SK-N-SH (cell line): ENCODE data around the gene C12orf57. TPM values are rescaled to one million over a fixed set of nuclear protein-coding genes. Genes with fewer than 3 reads are reported as not detected.

Experiments
- CTCF ChIA-PET: fragments of 300-600, 350-600 bp; formaldehyde crosslinking; extraction: SDS; loops from one replicate; lab custom pipeline; 2021; lab: Yijun Ruan, JAX
- POLR2A ChIA-PET: fragments of 350-600 bp; sonication (Branson Sonifier 250); formaldehyde crosslinking; extraction: SDS; loops from one replicate; lab custom pipeline; 2020; ENCODE audit warnings: antibody characterized with exemption, inconsistent platforms; lab: Yijun Ruan, JAX
- DNase-seq: peaks from one replicate; pipeline ENCODE4 v3.0.0; 2012
- H2AFZ ChIP-seq: fragments of 200-600 bp; sonication (generic); 2 replicates; pipeline ENCODE4 v1.8.1; 2016; ENCODE audit warnings: antibody characterized with exemption, mild to moderate bottlenecking, low read depth
- H3F3A ChIP-seq: fragments of 200-600 bp; sonication (generic); replicated peaks from 2 replicates; pipeline ENCODE3; 2016; ENCODE audit warnings: antibody characterized with exemption, mild to moderate bottlenecking; ENCODE audit not compliant: insufficient read depth
- H3K27ac ChIP-seq, 2 experiments: fragments of 200-500 bp in 1 of 2; fragments of 200-600 bp in 1 of 2; sonication (Bioruptor generic) in 1 of 2; sonication (generic), shearing (Covaris generic) in 1 of 2; 2 replicates each; pipeline versions ENCODE4 v1.5.1 to v1.6.1; 2014 to 2016; ENCODE audit warnings: low read depth in 2 of 2, inconsistent platforms in 1 of 2, low read length in 1 of 2, mild to moderate bottlenecking in 1 of 2, mixed read lengths in 1 of 2
- H3K27me3 ChIP-seq: fragments of 200-600 bp; sonication (generic), shearing (Covaris generic); 2 replicates; pipeline ENCODE4 v1.6.1; 2016; ENCODE audit warnings: mixed run types; ENCODE audit not compliant: insufficient read depth
- H3K36me3 ChIP-seq, 2 experiments: fragments of 200-500 bp in 1 of 2; fragments of 200-600 bp in 1 of 2; sonication (Bioruptor generic) in 1 of 2; sonication (generic) in 1 of 2; replicated peaks in 1 of 2; 2 replicates each; pipeline versions ENCODE3 to v1.5.1; 2014 to 2016; ENCODE audit warnings: low read length in 1 of 2, mild to moderate bottlenecking in 1 of 2; ENCODE audit not compliant: insufficient read depth in 2 of 2, control insufficient read depth in 1 of 2
- H3K4me1 ChIP-seq, 2 experiments: fragments of 200-500 bp in 1 of 2; fragments of 200-600 bp in 1 of 2; sonication (Bioruptor generic) in 1 of 2; sonication (generic), shearing (Covaris generic) in 1 of 2; 2 replicates each; pipeline versions ENCODE4 v1.5.1 to v1.6.1; 2014 to 2016; ENCODE audit warnings: low read depth in 1 of 2, low read length in 1 of 2, mixed run types in 1 of 2; ENCODE audit not compliant: insufficient read depth in 2 of 2, control insufficient read depth in 1 of 2
- H3K4me2 ChIP-seq: fragments of 200-600 bp; sonication (generic), shearing (Covaris generic); 2 replicates; pipeline ENCODE4 v1.6.1; 2017; ENCODE audit warnings: mixed run types
- H3K4me3 ChIP-seq, 2 experiments: fragments of 200-500 bp in 1 of 2; fragments of 200-600 bp in 1 of 2; sonication (Bioruptor generic) in 1 of 2; sonication (generic), shearing (Covaris generic) in 1 of 2; 2 replicates each; pipeline versions ENCODE4 v1.5.1 to v1.8.1; 2014 to 2016; ENCODE audit warnings: low read depth in 2 of 2, inconsistent platforms in 1 of 2, low read length in 1 of 2, mild to moderate bottlenecking in 1 of 2, mixed read lengths in 1 of 2, moderate library complexity in 1 of 2
- H3K79me2 ChIP-seq: fragments of 200-600 bp; sonication (generic); 2 replicates; pipeline ENCODE4 v1.8.1; 2017; ENCODE audit warnings: mild to moderate bottlenecking; ENCODE audit not compliant: insufficient read depth
- H3K9ac ChIP-seq: fragments of 200-600 bp; sonication (generic); 2 replicates; pipeline ENCODE4 v1.6.1; 2017; ENCODE audit warnings: mixed run types
- H3K9me2 ChIP-seq: fragments of 200-600 bp; sonication (generic); 2 replicates; pipeline ENCODE4 v1.6.1; 2017; ENCODE audit warnings: mixed run types
- H3K9me3 ChIP-seq: fragments of 200-600 bp; sonication (generic); 2 replicates; pipeline ENCODE4 v1.6.1; 2017; ENCODE audit warnings: mixed run types, mild to moderate bottlenecking, moderate library complexity
- H4K20me1 ChIP-seq: fragments of 200-600 bp; sonication (generic); 2 replicates; pipeline ENCODE4 v1.6.1; 2017; ENCODE audit warnings: mild to moderate bottlenecking, mixed run types; ENCODE audit not compliant: insufficient read depth
- EP300 ChIP-seq, 2 experiments: IDR thresholded peaks; 2 replicates each; pipeline versions ENCODE4 v1.4.0 to v1.6.1; 2012; ENCODE audit warnings: borderline replicate concordance in 1 of 2, low read depth in 1 of 2, low read length in 1 of 2
- IRF3 ChIP-seq: fragments of 150-350 bp; IDR thresholded peaks from 2 replicates; pipeline ENCODE4 v1.6.1; 2016; ENCODE audit warnings: mild to moderate bottlenecking, low read depth, low read length
- JUND ChIP-seq: IDR thresholded peaks from 2 replicates; pipeline ENCODE4 v1.4.0; 2012
- MEF2A ChIP-seq: IDR thresholded peaks from 2 replicates; pipeline ENCODE4 v1.4.0; 2012; ENCODE audit warnings: low read depth, borderline replicate concordance
- NFIC ChIP-seq: IDR thresholded peaks from 2 replicates; pipeline ENCODE4 v1.4.0; 2012; ENCODE audit warnings: borderline replicate concordance
- PBX3 ChIP-seq: IDR thresholded peaks from 2 replicates; pipeline ENCODE4; 2012
- RXRA ChIP-seq: IDR thresholded peaks from 2 replicates; pipeline ENCODE4 v1.4.0; 2012; ENCODE audit warnings: low read depth, mild to moderate bottlenecking, borderline replicate concordance
- SMC3 ChIP-seq: IDR thresholded peaks from 2 replicates; pipeline ENCODE4 v1.6.1; 2012; ENCODE audit warnings: low read depth, low read length, improper control_type of control experiment
- WGBS: methylation state at CpG from one replicate; pipeline ENCODE4 v1.1.6; 2017; ENCODE audit warnings: low lambda C conversion rate; 5-methylcytosine and 5-hydroxymethylcytosine counted together
- polyA plus RNA-seq, 3 experiments: library from polyadenylated mRNA; depleted of rRNA; stranded (reverse); fragments of >200 nt; gene quantifications; 2 replicates each; pipeline ENCODE4 v1.2.3, GENCODE V29; 2012
- TF ChIP-seq, protein P1 (sequence below): fragments of 150-350 bp; IDR thresholded peaks from 2 replicates; pipeline ENCODE4 v1.6.1; 2017; ENCODE audit warnings: antibody characterized with exemption, low read length, low read depth, borderline replicate concordance
- TF ChIP-seq, protein P2 (sequence below): IDR thresholded peaks from 2 replicates; pipeline ENCODE4 v1.4.0; 2012; ENCODE audit warnings: low read depth, borderline replicate concordance

C12orf57 gene
- polyA plus RNA-seq, 1 of the 3 experiments (the other 2 are of a cell fraction) = 659 TPM

DNA sequence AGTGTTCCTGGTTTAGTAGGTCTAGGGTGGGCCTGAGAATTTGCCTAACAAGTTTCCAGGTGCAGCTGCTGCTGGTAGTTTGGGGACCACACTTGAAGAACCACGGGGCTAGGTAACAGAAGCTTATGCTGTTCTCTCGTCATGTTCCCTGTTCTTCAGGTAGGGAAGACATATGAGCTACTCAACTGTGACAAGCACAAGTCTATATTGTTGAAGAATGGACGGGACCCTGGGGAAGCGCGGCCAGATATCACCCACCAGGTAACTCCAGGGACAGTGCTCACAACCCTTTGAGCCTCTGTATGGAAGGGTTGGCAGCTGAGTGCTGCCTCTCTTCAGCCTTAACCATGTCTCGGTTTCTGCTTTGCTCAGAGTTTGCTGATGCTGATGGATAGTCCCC, 30.4 kb downstream of the C12orf57 start:
- Histone ChIP-seq H3K27ac (no peak overlapping the region), H2AFZ (no peak overlapping the region), H3K79me2 (peaks cover 44% of the 10 kb centered on the region), H3K27me3 (no peaks in the 10 kb centered on the region), H3F3A (no peaks in the 10 kb centered on the region), H4K20me1 (no peaks in the 10 kb centered on the region), H3K4me1 (peaks cover 5% of the 10 kb centered on the region in 2 experiments; a peak in 3 of 4 replicates), H3K4me2 (no peak overlapping the region), H3K9me3 (no peaks in the 10 kb centered on the region), H3K9ac (no peak overlapping the region), H3K36me3 (peaks cover 53 to 56% of the 10 kb centered on the region in 2 experiments), H3K9me2 (no peaks in the 10 kb centered on the region), H3K4me3 (no peak overlapping the region)
- TF ChIP-seq EP300 (IDR thresholded peaks at IDR 0.05; ENCODE audit: borderline replicate concordance in 1 of 2, low read depth in 1 of 2, low read length in 1 of 2) (no peak), IRF3 (no peak)
- TF ChIP-seq, protein P1, sequence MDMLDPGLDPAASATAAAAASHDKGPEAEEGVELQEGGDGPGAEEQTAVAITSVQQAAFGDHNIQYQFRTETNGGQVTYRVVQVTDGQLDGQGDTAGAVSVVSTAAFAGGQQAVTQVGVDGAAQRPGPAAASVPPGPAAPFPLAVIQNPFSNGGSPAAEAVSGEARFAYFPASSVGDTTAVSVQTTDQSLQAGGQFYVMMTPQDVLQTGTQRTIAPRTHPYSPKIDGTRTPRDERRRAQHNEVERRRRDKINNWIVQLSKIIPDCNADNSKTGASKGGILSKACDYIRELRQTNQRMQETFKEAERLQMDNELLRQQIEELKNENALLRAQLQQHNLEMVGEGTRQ = no peak
- ChIA-PET POLR2A (no interaction called here), CTCF (interaction anchor here (1.5 to 1.7 kb wide), 2 partner anchors 30 to 139 kb away, joined by 4 to 8 read pairs; partner anchors contain the start of genes C12orf57 and RNU7-1)
- no peak for DNase-seq
- 95% methylated on average over 5 of the region's 6 CpGs for WGBS

DNA sequence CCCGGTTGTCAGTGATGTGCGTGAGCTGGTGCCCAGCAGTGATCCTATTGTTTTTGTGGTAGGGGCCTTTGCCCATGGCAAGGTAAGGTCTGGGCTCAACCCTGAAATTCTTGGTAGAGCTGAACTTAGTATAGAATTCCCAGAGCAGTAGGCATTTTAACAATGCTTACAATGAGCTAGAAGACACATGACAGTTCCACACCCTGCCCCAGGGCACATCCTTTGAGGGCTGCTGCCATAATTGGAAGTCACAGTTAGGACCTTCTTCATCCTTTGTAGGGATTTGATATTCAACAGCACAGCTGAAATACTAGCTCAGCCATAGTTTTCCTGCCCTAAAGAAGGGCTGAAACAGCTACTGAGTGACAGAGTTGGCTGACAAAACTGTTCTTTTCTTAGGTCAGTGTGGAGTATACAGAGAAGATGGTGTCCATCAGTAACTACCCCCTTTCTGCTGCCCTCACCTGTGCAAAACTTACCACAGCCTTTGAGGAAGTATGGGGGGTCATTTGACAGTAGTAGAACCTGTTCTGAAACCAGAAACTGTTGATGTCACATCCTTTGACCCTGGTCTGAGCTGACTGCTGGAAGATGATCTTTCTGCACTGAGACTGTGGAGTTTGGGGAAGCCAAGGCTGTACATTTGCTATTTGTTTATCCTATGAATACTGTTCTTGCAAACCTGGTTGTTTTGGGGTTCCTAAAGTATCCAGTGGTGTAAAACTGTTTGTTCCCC, 31.6 kb downstream of the C12orf57 start:
- ChIA-PET POLR2A (interaction anchor here (0.9 kb wide), 1 partner anchor 32 kb away, joined by 3 read pairs; the partner anchor contains the start of genes C12orf57 and RNU7-1), CTCF (interaction anchor here (0.6 to 2.1 kb wide), 5 partner anchors 10 to 194 kb away, joined by 3 to 17 read pairs (median 3); partner anchors contain the start of genes C12orf57 and RNU7-1)
- no peaks in the 10 kb centered on the region for H4K20me1 ChIP-seq
- H3K79me2 ChIP-seq = peaks cover 31% of the 10 kb centered on the region
- H2AFZ ChIP-seq = no peak overlapping the region
- TF ChIP-seq RXRA (no peak), PBX3 (no peak), JUND (no peak), MEF2A (no peak), NFIC (no peak), EP300 (IDR thresholded peaks at IDR 0.05; ENCODE audit: borderline replicate concordance in 1 of 2, low read depth in 1 of 2, low read length in 1 of 2) (no peak), SMC3 (no peak)
- TF ChIP-seq, protein P2, sequence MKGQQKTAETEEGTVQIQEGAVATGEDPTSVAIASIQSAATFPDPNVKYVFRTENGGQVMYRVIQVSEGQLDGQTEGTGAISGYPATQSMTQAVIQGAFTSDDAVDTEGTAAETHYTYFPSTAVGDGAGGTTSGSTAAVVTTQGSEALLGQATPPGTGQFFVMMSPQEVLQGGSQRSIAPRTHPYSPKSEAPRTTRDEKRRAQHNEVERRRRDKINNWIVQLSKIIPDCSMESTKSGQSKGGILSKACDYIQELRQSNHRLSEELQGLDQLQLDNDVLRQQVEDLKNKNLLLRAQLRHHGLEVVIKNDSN = no peak
- H3F3A ChIP-seq = no peaks in the 10 kb centered on the region
- WGBS = 96% methylated on average over 2 of the region's 2 CpGs
- peaks cover 2 to 3% of the 10 kb centered on the region in 2 experiments; a peak in 3 of 4 replicates for H3K4me1 ChIP-seq
- peaks cover 51 to 63% of the 10 kb centered on the region in 2 experiments for H3K36me3 ChIP-seq
- DNase-seq = no peak
- no peak overlapping the region for H3K4me3 ChIP-seq
- H3K9me3 ChIP-seq = no peaks in the 10 kb centered on the region
- no peak overlapping the region for H3K4me2 ChIP-seq
- H3K27ac ChIP-seq = no peak overlapping the region
- H3K9me2 ChIP-seq = no peaks in the 10 kb centered on the region
- H3K27me3 ChIP-seq = no peaks in the 10 kb centered on the region
- no peak overlapping the region for H3K9ac ChIP-seq
